Neuron (in vitro differentiated cells): Measurements from ENCODE around the gene ELFN2.

Experiments used
- H2AFZ ChIP-seq: one replicate; pipeline ENCODE4 v1.6.1; 2013; ENCODE audit warnings: low read depth, mild to moderate bottlenecking, inconsistent platforms, low read length, moderate library complexity
- H3K27me3 ChIP-seq: one replicate; pipeline ENCODE4 v1.6.1; 2013; ENCODE audit warnings: low read length; ENCODE audit not compliant: insufficient read depth
- H3K36me3 ChIP-seq: one replicate; pipeline ENCODE4 v1.6.1; 2013; ENCODE audit warnings: low read length; ENCODE audit not compliant: insufficient read depth
- H3K4me1 ChIP-seq: one replicate; pipeline ENCODE4 v1.6.1; 2013; ENCODE audit warnings: low read length; ENCODE audit not compliant: insufficient read depth
- H3K4me3 ChIP-seq: 2 replicates; pipeline ENCODE4 v1.5.1; 2013; ENCODE audit warnings: mild to moderate bottlenecking, low read length, moderate library complexity
- H3K9me3 ChIP-seq: one replicate; pipeline ENCODE4 v1.6.1; 2013; ENCODE audit warnings: low read length

Gene ELFN2

GRCh38 chr22:37374571-37374970 lies 52.7 kb downstream of the ELFN2 start:
- Histone ChIP-seq H3K9me3 (no peaks in the 10 kb centered on the region), H3K27me3 (peaks cover 48% of the 10 kb centered on the region), H2AFZ (no peak overlapping the region), H3K4me3 (no peak overlapping the region), H3K36me3 (no peaks in the 10 kb centered on the region), H3K4me1 (no peaks in the 10 kb centered on the region)

- H2AFZ ChIP-seq: no peak overlapping the region
- H3K36me3 ChIP-seq: no peaks in the 10 kb centered on the region
- H3K4me3 ChIP-seq: no peak overlapping the region
- peaks cover 47% of the 10 kb centered on the region for H3K27me3 ChIP-seq
- H3K9me3 ChIP-seq: no peaks in the 10 kb centered on the region
- H3K4me1 ChIP-seq: no peaks in the 10 kb centered on the region
These were observed 53.8 kb downstream of the ELFN2 start for GRCh38 chr22:37373451-37373850.

- no peaks in the 10 kb centered on the region for H3K4me1 ChIP-seq
- peaks cover 35% of the 10 kb centered on the region for H3K27me3 ChIP-seq
- no peaks in the 10 kb centered on the region for H3K36me3 ChIP-seq
- no peaks in the 10 kb centered on the region for H3K9me3 ChIP-seq
- H2AFZ ChIP-seq: no peak overlapping the region
- H3K4me3 ChIP-seq: no peak overlapping the region
These were observed 55.4 kb downstream of the ELFN2 start for GRCh38 chr22:37371911-37372310.

- Histone ChIP-seq H3K4me1 (no peaks in the 10 kb centered on the region), H3K27me3 (peaks cover 32% of the 10 kb centered on the region), H3K36me3 (no peaks in the 10 kb centered on the region), H3K9me3 (no peaks in the 10 kb centered on the region), H3K4me3 (no peak overlapping the region), H2AFZ (no peak overlapping the region)
These were observed 55.8 kb downstream of the ELFN2 start for GRCh38 chr22:37371491-37371890.

GRCh38 chr22:37370306-37370979 lies 56.8 kb downstream of the ELFN2 start:
- no peaks in the 10 kb centered on the region for H3K9me3 ChIP-seq
- peaks cover 40% of the 10 kb centered on the region for H3K27me3 ChIP-seq
- H2AFZ ChIP-seq: no peak overlapping the region
- H3K4me1 ChIP-seq: no peaks in the 10 kb centered on the region
- no peaks in the 10 kb centered on the region for H3K36me3 ChIP-seq
- H3K4me3 ChIP-seq: no peak overlapping the region

GRCh38 chr22:37369483-37369882 lies 57.8 kb downstream of the ELFN2 start:
- H3K27me3 ChIP-seq: peaks cover 35% of the 10 kb centered on the region
- no peaks in the 10 kb centered on the region for H3K9me3 ChIP-seq
- H3K4me1 ChIP-seq: no peaks in the 10 kb centered on the region
- no peak overlapping the region for H2AFZ ChIP-seq
- no peak overlapping the region for H3K4me3 ChIP-seq
- H3K36me3 ChIP-seq: no peaks in the 10 kb centered on the region

- H3K9me3 ChIP-seq: no peaks in the 10 kb centered on the region
- H3K27me3 ChIP-seq: peaks cover 35% of the 10 kb centered on the region
- no peak overlapping the region for H2AFZ ChIP-seq
- no peaks in the 10 kb centered on the region for H3K4me1 ChIP-seq
- no peaks in the 10 kb centered on the region for H3K36me3 ChIP-seq
- H3K4me3 ChIP-seq: no peak overlapping the region
These were observed 59.2 kb downstream of the ELFN2 start for GRCh38 chr22:37368058-37368457.

GRCh38 chr22:37366601-37367000 lies 60.7 kb downstream of the ELFN2 start:
- Histone ChIP-seq H3K4me3 (no peak overlapping the region), H3K4me1 (no peaks in the 10 kb centered on the region), H3K36me3 (no peaks in the 10 kb centered on the region), H3K9me3 (no peaks in the 10 kb centered on the region), H3K27me3 (peaks cover 39% of the 10 kb centered on the region), H2AFZ (no peak overlapping the region)

- no peaks in the 10 kb centered on the region for H3K4me1 ChIP-seq
- no peaks in the 10 kb centered on the region for H3K36me3 ChIP-seq
- no peak overlapping the region for H3K4me3 ChIP-seq
- H2AFZ ChIP-seq: no peak overlapping the region
- no peaks in the 10 kb centered on the region for H3K9me3 ChIP-seq
- peaks cover 36% of the 10 kb centered on the region for H3K27me3 ChIP-seq
These were observed 61.3 kb downstream of the ELFN2 start for GRCh38 chr22:37365950-37366349.

- no peak overlapping the region for H2AFZ ChIP-seq
- H3K4me1 ChIP-seq: no peaks in the 10 kb centered on the region
- H3K4me3 ChIP-seq: no peak overlapping the region
- peaks cover 38% of the 10 kb centered on the region for H3K27me3 ChIP-seq
- no peaks in the 10 kb centered on the region for H3K9me3 ChIP-seq
- no peaks in the 10 kb centered on the region for H3K36me3 ChIP-seq
These were observed 63.9 kb downstream of the ELFN2 start for GRCh38 chr22:37363261-37363992.

GRCh38 chr22:37362621-37363020 lies 64.7 kb downstream of the ELFN2 start:
- no peak overlapping the region for H2AFZ ChIP-seq
- no peaks in the 10 kb centered on the region for H3K36me3 ChIP-seq
- H3K27me3 ChIP-seq: peaks cover 38% of the 10 kb centered on the region

GRCh38 chr22:37358917-37359316 lies 68.4 kb downstream of the ELFN2 start:
- Histone ChIP-seq H3K4me1 (no peaks in the 10 kb centered on the region), H3K36me3 (no peaks in the 10 kb centered on the region), H3K4me3 (no peak overlapping the region), H3K9me3 (no peaks in the 10 kb centered on the region), H3K27me3 (peaks cover 34% of the 10 kb centered on the region), H2AFZ (no peak overlapping the region)

More at GRCh38 chr22:37362621-37363020, 64.7 kb downstream of the ELFN2 start:
- no peaks in the 10 kb centered on the region for H3K9me3 ChIP-seq
- H3K4me3 ChIP-seq: no peak overlapping the region
- no peaks in the 10 kb centered on the region for H3K4me1 ChIP-seq

GRCh38 chr22:37358386-37358785 lies 68.9 kb downstream of the ELFN2 start:
- no peak overlapping the region for H3K4me3 ChIP-seq
- H2AFZ ChIP-seq: no peak overlapping the region
- peaks cover 39% of the 10 kb centered on the region for H3K27me3 ChIP-seq
- H3K36me3 ChIP-seq: no peaks in the 10 kb centered on the region
- H3K9me3 ChIP-seq: no peaks in the 10 kb centered on the region
- no peaks in the 10 kb centered on the region for H3K4me1 ChIP-seq
